ENCODE results near the gene ADAMTSL4.
A peak's percentile ranks its signal among the peaks of the same experiment; 100 is the strongest.
"Not testable (repeated sequence)": the region's sequence is repeated elsewhere in the genome, so short reads cannot be mapped to it uniquely, and the experiment has no call there.

The ADAMTSL4 gene

GRCh38 chr1:150555971-150556865 is 7.0 kb downstream of the ADAMTSL4 start:
- no peak for DNase-seq (ENCODE audit: low spot score)

GRCh38 chr1:150557065-150557600 is 7.9 kb downstream of the ADAMTSL4 start:
- DNase-seq (ENCODE audit: low spot score) = no peak

GRCh38 chr1:150557813-150558212 is 8.6 kb downstream of the ADAMTSL4 start:
- no peak for DNase-seq (ENCODE audit: low spot score)

- no peak for DNase-seq (ENCODE audit: low spot score)
Measured at GRCh38 chr1:150558303-150558704, 9.1 kb downstream of the ADAMTSL4 start.

GRCh38 chr1:150558761-150559655 is 9.8 kb downstream of the ADAMTSL4 start:
- peak; percentile 67 for DNase-seq (ENCODE audit: low spot score)

- DNase-seq (ENCODE audit: low spot score) = no peak
Measured at GRCh38 chr1:150559656-150560010, 10.4 kb downstream of the ADAMTSL4 start.

- DNase-seq (ENCODE audit: low spot score) = peak; percentile 78
Measured at GRCh38 chr1:150560011-150560438, 10.8 kb downstream of the ADAMTSL4 start.

- peak; percentile 84 for DNase-seq (ENCODE audit: low spot score)
Measured at GRCh38 chr1:150560576-150561253, 11.5 kb downstream of the ADAMTSL4 start.

- DNase-seq (ENCODE audit: low spot score) = peak; percentile 92
Measured at GRCh38 chr1:150561254-150561973, 12.2 kb downstream of the ADAMTSL4 start.

GRCh38 chr1:150561974-150562445 is 12.8 kb downstream of the ADAMTSL4 start:
- DNase-seq (ENCODE audit: low spot score) = peak; percentile 80

GRCh38 chr1:150562446-150563339 is 13.5 kb downstream of the ADAMTSL4 start:
- no peak for DNase-seq (ENCODE audit: low spot score)

GRCh38 chr1:150563340-150564038 is 14.3 kb downstream of the ADAMTSL4 start:
- no peak for DNase-seq (ENCODE audit: low spot score)

- DNase-seq (ENCODE audit: low spot score) = no peak
Measured at GRCh38 chr1:150564051-150564991, 15.1 kb downstream of the ADAMTSL4 start.

- DNase-seq (ENCODE audit: low spot score) = not testable (repeated sequence)
Measured at GRCh38 chr1:150565240-150565991, 16.2 kb downstream of the ADAMTSL4 start.

- DNase-seq (ENCODE audit: low spot score) = no peak
Measured at GRCh38 chr1:150566589-150567340, 17.6 kb downstream of the ADAMTSL4 start.

GRCh38 chr1:150567341-150567716 is 18.1 kb downstream of the ADAMTSL4 start:
- DNase-seq (ENCODE audit: low spot score) = no peak

Data from Ammon's horn (tissue), 1 donor.